ENCODE data around the gene KLHL29. TPM values are rescaled to one million over a fixed set of nuclear protein-coding genes. Genes with fewer than 3 reads are reported as not detected.

The KLHL29 gene
- total and polyA plus RNA-seq, 2 of the 13 experiments (the other 11 are each of a cell fraction or from before 2014, with no cell fraction given), result 0.01 TPM; not detected in 1

GRCh38 chr2:23367760-23368159 lies 17.2 kb upstream of the KLHL29 start (continued):
- TF ChIP-seq, protein P1, sequence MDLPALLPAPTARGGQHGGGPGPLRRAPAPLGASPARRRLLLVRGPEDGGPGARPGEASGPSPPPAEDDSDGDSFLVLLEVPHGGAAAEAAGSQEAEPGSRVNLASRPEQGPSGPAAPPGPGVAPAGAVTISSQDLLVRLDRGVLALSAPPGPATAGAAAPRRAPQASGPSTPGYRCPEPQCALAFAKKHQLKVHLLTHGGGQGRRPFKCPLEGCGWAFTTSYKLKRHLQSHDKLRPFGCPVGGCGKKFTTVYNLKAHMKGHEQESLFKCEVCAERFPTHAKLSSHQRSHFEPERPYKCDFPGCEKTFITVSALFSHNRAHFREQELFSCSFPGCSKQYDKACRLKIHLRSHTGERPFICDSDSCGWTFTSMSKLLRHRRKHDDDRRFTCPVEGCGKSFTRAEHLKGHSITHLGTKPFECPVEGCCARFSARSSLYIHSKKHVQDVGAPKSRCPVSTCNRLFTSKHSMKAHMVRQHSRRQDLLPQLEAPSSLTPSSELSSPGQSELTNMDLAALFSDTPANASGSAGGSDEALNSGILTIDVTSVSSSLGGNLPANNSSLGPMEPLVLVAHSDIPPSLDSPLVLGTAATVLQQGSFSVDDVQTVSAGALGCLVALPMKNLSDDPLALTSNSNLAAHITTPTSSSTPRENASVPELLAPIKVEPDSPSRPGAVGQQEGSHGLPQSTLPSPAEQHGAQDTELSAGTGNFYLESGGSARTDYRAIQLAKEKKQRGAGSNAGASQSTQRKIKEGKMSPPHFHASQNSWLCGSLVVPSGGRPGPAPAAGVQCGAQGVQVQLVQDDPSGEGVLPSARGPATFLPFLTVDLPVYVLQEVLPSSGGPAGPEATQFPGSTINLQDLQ (CRISPR knock-in tag; IDR thresholded peaks at IDR 0.05), result no peak
- no peak for TF ChIP-seq ZNF264 (CRISPR knock-in tag; IDR thresholded peaks at IDR 0.05)

DNA sequence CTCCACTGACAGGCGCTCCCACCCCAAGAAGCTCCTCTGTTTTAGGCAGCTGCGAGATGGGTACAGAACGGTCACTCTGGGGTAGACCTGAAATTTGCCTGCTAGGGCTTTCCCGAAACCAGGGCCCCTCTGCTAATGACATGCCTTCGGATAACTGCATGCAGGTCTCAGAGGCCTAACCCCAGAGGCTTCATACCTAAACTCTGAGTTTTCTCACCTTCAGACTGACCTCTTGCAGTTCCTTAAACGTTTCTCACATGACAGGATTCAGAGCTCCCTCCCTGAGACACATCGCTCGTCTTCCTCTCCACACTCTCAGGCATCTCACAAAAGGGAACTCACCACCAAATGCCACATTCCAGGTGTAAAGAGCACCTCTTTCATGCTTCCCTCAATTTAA lies 11.3 kb upstream of the KLHL29 start:
- H3K4me3 ChIP-seq (replicated peaks in 1 of 3; ENCODE audit: insufficient read depth in 1 of 3, low read depth in 2 of 3, low read length in 3 of 3), result no peak overlapping the region
- H3K4me1 ChIP-seq (ENCODE audit: insufficient read depth, low read length), result no peaks in the 10 kb centered on the region
- BruUV-seq (replicated peaks), result no TSS peak
- H3K27me3 ChIP-seq (ENCODE audit: control insufficient read depth in 1 of 2, insufficient read depth in 2 of 2, low read length in 2 of 2), result peaks cover 0 to 6% of the 10 kb centered on the region in 2 experiments; a peak in 2 of 5 replicates
- in situ Hi-C loops (cut with HindIII; ENCODE audit: extremely low pct_ligation_motif_present, low pct_unique_long_range_greater_than_20kb) (no loop called here), intact Hi-C loops (cut with micrococcal nuclease; ENCODE audit: unreplicated experiment) (no loop called here)
- WGBS (ENCODE audit: low lambda C conversion rate), result 51% methylated on average over 8 of the region's 8 CpGs
- H4K20me1 ChIP-seq (ENCODE audit: insufficient read depth, low read length), result no peaks in the 10 kb centered on the region
- no peak overlapping the region for H3K4me2 ChIP-seq (ENCODE audit: low read depth, low read length)
- H3K9ac ChIP-seq (ENCODE audit: insufficient read depth, low read depth, low read length), result no peak overlapping the region
- no peak for DNase-seq (ENCODE audit: low spot score)
- no peak for ATAC-seq
- no peaks in the 10 kb centered on the region for H3K79me2 ChIP-seq (ENCODE audit: insufficient read depth, low read length)
- TF ChIP-seq KDM2A (CRISPR knock-in tag; IDR thresholded peaks at IDR 0.05; ENCODE audit: borderline replicate concordance, low read depth) (no peak), NONO (IDR thresholded peaks at IDR 0.05) (no peak), NONO (CRISPR knock-in tag; conservative IDR thresholded peaks at IDR 0.05) (no peak)
- H3K27ac ChIP-seq (ENCODE audit: extremely low read length, insufficient read depth, low read length), result no peak overlapping the region
- CTCF ChIA-PET (ENCODE audit: low intra/inter-chr PET ratio, low total read pairs), result no interaction called here
- H3K36me3 ChIP-seq (replicated peaks in 1 of 2; ENCODE audit: control insufficient read depth in 1 of 2, insufficient read depth in 2 of 2, low read length in 2 of 2), result no peaks in the 10 kb centered on the region
- POLR2A ChIA-PET, result no interaction called here
- no peak overlapping the region for H2AFZ ChIP-seq (ENCODE audit: low read length)
- H3K9me3 ChIP-seq (ENCODE audit: low read length), result no peaks in the 10 kb centered on the region
- no peak for FAIRE-seq

Measured in HepG2 (cell line).